ENCODE measurements around the gene KRT79.

KRT79 gene

GRCh38 chr12:52821071-52821730, 12.9 kb downstream of the KRT79 start:
- Histone ChIP-seq H3K4me2 (ENCODE audit: low read length) (no peak overlapping the region), H4K20me1 (ENCODE audit: control insufficient read depth, insufficient read depth, low read depth, low read length) (no peaks in the 10 kb centered on the region), H3K9me2 (replicated peaks; ENCODE audit: control insufficient read depth, low read length) (no peaks in the 10 kb centered on the region), H3K27ac (ENCODE audit: low read depth, low read length) (no peak overlapping the region), H3K27me3 (ENCODE audit: control insufficient read depth, low read length) (no peaks in the 10 kb centered on the region; the same call in 1 of the 2 replicates), H3K4me1 (ENCODE audit: control insufficient read depth, low read length) (no peaks in the 10 kb centered on the region), H3K79me2 (ENCODE audit: control insufficient read depth, low read length) (no peaks in the 10 kb centered on the region), H3K9me3 (ENCODE audit: control insufficient read depth, insufficient read depth, low read length) (no peaks in the 10 kb centered on the region), H3K36me3 (ENCODE audit: control insufficient read depth, low read length) (no peaks in the 10 kb centered on the region), H3F3A (ENCODE audit: control insufficient read depth, insufficient read depth) (no peaks in the 10 kb centered on the region), H3K4me3 (ENCODE audit: low read length) (no peak overlapping the region)
- no peak for TF ChIP-seq EZH2phosphoT487 (IDR thresholded peaks at IDR 0.05; ENCODE audit: borderline replicate concordance, low read length)
- TF ChIP-seq, protein P1, sequence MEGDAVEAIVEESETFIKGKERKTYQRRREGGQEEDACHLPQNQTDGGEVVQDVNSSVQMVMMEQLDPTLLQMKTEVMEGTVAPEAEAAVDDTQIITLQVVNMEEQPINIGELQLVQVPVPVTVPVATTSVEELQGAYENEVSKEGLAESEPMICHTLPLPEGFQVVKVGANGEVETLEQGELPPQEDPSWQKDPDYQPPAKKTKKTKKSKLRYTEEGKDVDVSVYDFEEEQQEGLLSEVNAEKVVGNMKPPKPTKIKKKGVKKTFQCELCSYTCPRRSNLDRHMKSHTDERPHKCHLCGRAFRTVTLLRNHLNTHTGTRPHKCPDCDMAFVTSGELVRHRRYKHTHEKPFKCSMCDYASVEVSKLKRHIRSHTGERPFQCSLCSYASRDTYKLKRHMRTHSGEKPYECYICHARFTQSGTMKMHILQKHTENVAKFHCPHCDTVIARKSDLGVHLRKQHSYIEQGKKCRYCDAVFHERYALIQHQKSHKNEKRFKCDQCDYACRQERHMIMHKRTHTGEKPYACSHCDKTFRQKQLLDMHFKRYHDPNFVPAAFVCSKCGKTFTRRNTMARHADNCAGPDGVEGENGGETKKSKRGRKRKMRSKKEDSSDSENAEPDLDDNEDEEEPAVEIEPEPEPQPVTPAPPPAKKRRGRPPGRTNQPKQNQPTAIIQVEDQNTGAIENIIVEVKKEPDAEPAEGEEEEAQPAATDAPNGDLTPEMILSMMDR (IDR thresholded peaks at IDR 0.05; ENCODE audit: low read depth, low read length, poor library complexity, severe bottlenecking) = no peak

- Histone ChIP-seq H3K9me3 (ENCODE audit: control insufficient read depth, insufficient read depth, low read length) (no peaks in the 10 kb centered on the region), H3K9me2 (replicated peaks; ENCODE audit: control insufficient read depth, low read length) (no peaks in the 10 kb centered on the region), H3K79me2 (ENCODE audit: control insufficient read depth, low read length) (no peaks in the 10 kb centered on the region), H4K20me1 (ENCODE audit: control insufficient read depth, insufficient read depth, low read depth, low read length) (no peaks in the 10 kb centered on the region), H3K4me3 (ENCODE audit: low read length) (no peak overlapping the region), H3F3A (ENCODE audit: control insufficient read depth, insufficient read depth) (no peaks in the 10 kb centered on the region), H3K27ac (ENCODE audit: low read depth, low read length) (no peak overlapping the region), H3K4me1 (ENCODE audit: control insufficient read depth, low read length) (no peaks in the 10 kb centered on the region), H3K4me2 (ENCODE audit: low read length) (no peak overlapping the region), H3K36me3 (ENCODE audit: control insufficient read depth, low read length) (no peaks in the 10 kb centered on the region), H3K27me3 (ENCODE audit: control insufficient read depth, low read length) (no peaks in the 10 kb centered on the region; the same call in 1 of the 2 replicates)
- TF ChIP-seq, protein P1 (IDR thresholded peaks at IDR 0.05; ENCODE audit: low read depth, low read length, poor library complexity, severe bottlenecking) = no peak
- TF ChIP-seq EZH2phosphoT487 (IDR thresholded peaks at IDR 0.05; ENCODE audit: borderline replicate concordance, low read length) = no peak
Measured at GRCh38 chr12:52820521-52820920, 13.6 kb downstream of the KRT79 start.

DNA sequence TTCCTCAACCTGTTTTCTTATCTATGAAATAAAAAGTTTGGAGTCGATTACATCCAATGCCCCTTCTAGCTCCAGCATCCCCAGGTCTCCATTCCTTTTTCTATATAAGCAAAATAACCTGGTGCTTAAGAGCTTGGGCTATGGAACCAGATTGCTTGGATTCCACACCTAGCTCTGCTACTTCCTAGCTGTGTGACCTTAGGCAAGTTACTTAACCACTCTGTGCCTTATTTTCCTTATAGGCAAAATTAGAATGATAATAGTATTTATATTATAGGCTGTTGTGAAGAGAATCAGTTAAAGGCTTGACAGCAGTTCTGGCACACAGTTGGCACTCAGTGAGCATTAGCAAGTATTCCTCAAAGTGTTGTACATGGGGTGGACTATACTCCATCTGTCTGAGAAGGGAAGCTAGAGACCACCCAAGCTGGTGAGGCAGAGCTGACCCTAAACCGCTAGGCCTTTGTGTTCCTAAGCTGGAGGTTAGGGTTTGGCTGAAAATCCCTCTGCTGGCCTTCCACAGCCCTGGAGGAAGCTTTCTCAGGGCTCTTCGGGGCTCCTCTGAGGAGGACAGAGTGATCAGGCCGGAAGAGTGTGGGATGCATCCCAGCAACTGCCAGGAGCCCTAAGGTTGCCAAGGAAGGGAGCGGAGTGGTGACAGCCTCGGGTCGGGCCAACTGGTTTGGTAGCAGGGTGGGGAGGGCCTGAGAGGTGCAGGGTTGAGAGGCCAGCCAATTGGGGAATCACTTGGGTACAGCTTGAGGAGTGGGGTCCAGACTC, 14.2 kb downstream of the KRT79 start:
- H3K36me3 ChIP-seq (ENCODE audit: control insufficient read depth, low read length) = no peaks in the 10 kb centered on the region
- H3K4me2 ChIP-seq (ENCODE audit: low read length) = no peak overlapping the region
- no peaks in the 10 kb centered on the region; the same call in 1 of the 2 replicates for H3K27me3 ChIP-seq (ENCODE audit: control insufficient read depth, low read length)
- no peaks in the 10 kb centered on the region for H3K9me2 ChIP-seq (replicated peaks; ENCODE audit: control insufficient read depth, low read length)
- TF ChIP-seq, protein P1 (IDR thresholded peaks at IDR 0.05; ENCODE audit: low read depth, low read length, poor library complexity, severe bottlenecking) = no peak
- no peak for TF ChIP-seq EZH2phosphoT487 (IDR thresholded peaks at IDR 0.05; ENCODE audit: borderline replicate concordance, low read length)
- H3K27ac ChIP-seq (ENCODE audit: low read depth, low read length) = no peak overlapping the region
- H3K9me3 ChIP-seq (ENCODE audit: control insufficient read depth, insufficient read depth, low read length) = no peaks in the 10 kb centered on the region
- H3K4me1 ChIP-seq (ENCODE audit: control insufficient read depth, low read length) = no peaks in the 10 kb centered on the region
- no peaks in the 10 kb centered on the region for H3K79me2 ChIP-seq (ENCODE audit: control insufficient read depth, low read length)
- no peaks in the 10 kb centered on the region for H3F3A ChIP-seq (ENCODE audit: control insufficient read depth, insufficient read depth)
- no peak overlapping the region for H3K4me3 ChIP-seq (ENCODE audit: low read length)
- H4K20me1 ChIP-seq (ENCODE audit: control insufficient read depth, insufficient read depth, low read depth, low read length) = no peaks in the 10 kb centered on the region

Measured in DOHH2 (cell line).